Mammary epithelial cell (primary cell): ENCODE data around the gene IFNG.

Experiments
- EZH2 ChIP-seq: IDR thresholded peaks from 2 replicates; pipeline ENCODE4 v1.6.1; 2012; ENCODE audit warnings: low read length, inconsistent platforms, borderline replicate concordance
- TF ChIP-seq, protein P1 (sequence below), 2 donors: IDR thresholded peaks in 1 of 2; conservative IDR thresholded peaks in 1 of 2; 2 replicates each; pipeline ENCODE4 v1.5.1; 2011 to 2012; ENCODE audit warnings: inconsistent platforms in 2 of 2, low read length in 2 of 2, mild to moderate bottlenecking in 2 of 2, control low read depth in 1 of 2, low read depth in 1 of 2; ENCODE audit not compliant: insufficient read depth in 1 of 2; ENCODE audit errors: extremely low read depth in 1 of 2

DNA sequence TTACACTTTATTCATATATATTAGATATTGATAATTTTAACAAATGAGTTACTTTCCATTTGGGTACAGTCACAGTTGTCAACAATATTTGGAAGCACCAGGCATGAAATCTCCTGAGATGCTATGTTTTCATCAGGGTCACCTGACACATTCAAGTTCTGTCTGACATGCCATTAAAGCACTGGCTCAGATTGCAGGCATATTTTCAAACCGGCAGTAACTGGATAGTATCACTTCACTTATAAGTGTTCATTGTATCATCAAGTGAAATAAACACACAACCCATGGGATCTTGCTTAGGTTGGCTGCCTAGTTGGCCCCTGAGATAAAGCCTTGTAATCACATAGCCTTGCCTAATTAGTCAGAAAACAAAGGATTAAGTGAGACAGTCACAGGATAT lies 4.8 kb downstream of the IFNG start:
- TF ChIP-seq, protein P1, sequence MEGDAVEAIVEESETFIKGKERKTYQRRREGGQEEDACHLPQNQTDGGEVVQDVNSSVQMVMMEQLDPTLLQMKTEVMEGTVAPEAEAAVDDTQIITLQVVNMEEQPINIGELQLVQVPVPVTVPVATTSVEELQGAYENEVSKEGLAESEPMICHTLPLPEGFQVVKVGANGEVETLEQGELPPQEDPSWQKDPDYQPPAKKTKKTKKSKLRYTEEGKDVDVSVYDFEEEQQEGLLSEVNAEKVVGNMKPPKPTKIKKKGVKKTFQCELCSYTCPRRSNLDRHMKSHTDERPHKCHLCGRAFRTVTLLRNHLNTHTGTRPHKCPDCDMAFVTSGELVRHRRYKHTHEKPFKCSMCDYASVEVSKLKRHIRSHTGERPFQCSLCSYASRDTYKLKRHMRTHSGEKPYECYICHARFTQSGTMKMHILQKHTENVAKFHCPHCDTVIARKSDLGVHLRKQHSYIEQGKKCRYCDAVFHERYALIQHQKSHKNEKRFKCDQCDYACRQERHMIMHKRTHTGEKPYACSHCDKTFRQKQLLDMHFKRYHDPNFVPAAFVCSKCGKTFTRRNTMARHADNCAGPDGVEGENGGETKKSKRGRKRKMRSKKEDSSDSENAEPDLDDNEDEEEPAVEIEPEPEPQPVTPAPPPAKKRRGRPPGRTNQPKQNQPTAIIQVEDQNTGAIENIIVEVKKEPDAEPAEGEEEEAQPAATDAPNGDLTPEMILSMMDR (conservative IDR thresholded peaks at IDR 0.05 in 1 of 2, IDR thresholded peaks at IDR 0.05 in 1 of 2; ENCODE audit: extremely low read depth in 1 of 2, insufficient read depth in 1 of 2, low read depth in 1 of 2, low read length in 2 of 2): no peak
- TF ChIP-seq EZH2: no peak
